Stimulated activated CD8-positive, alpha-beta memory T cell treated with anti-CD3 and anti-CD28 coated beads, Interleukin-4, amount 100 ng/mL, for 4 hours (primary cell): ENCODE results near the gene PRICKLE2.

Experiments
- DNase-seq, 2 donors: peaks; one replicate each; pipeline ENCODE4 v3.0.0-alpha.2; 2020; ENCODE audit warnings: low read depth in 2 of 2, low spot score in 1 of 2

Gene PRICKLE2, protein sequence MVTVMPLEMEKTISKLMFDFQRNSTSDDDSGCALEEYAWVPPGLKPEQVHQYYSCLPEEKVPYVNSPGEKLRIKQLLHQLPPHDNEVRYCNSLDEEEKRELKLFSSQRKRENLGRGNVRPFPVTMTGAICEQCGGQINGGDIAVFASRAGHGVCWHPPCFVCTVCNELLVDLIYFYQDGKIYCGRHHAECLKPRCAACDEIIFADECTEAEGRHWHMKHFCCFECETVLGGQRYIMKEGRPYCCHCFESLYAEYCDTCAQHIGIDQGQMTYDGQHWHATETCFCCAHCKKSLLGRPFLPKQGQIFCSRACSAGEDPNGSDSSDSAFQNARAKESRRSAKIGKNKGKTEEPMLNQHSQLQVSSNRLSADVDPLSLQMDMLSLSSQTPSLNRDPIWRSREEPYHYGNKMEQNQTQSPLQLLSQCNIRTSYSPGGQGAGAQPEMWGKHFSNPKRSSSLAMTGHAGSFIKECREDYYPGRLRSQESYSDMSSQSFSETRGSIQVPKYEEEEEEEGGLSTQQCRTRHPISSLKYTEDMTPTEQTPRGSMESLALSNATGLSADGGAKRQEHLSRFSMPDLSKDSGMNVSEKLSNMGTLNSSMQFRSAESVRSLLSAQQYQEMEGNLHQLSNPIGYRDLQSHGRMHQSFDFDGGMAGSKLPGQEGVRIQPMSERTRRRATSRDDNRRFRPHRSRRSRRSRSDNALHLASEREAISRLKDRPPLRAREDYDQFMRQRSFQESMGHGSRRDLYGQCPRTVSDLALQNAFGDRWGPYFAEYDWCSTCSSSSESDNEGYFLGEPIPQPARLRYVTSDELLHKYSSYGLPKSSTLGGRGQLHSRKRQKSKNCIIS

GRCh38 chr3:64224826-64225610 is at the start of gene PRICKLE2:
Gene PRICKLE2 (minus strand): TSS chr3:64225466. CDS start chr3:64198927, 26,539 bp downstream.
- no peak for DNase-seq

DNA sequence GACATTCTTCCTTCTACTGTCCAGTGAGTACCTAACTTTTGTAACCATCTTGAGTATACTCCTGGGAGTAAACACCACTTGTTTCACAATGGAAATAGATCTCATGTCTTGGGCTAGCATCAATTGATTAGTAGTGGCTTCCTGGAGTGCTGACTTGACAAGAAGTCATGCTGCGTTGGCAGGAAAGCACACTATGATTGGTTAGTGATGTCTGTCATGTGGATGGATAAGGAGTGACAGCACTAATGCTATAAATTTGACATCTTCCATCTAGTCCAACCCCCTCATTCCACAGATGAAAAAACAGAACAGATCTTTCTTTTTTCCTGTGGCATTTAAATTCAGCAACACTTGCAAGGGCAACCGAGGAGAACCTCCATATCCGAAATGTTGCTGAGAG is 47.6 kb upstream of the PRICKLE2 start:
- DNase-seq: no peak

GRCh38 chr3:64272271-64272670 is 47.0 kb upstream of the PRICKLE2 start:
- DNase-seq: no peak

GRCh38 chr3:64271631-64272030 is 46.4 kb upstream of the PRICKLE2 start:
- DNase-seq: no peak

DNA sequence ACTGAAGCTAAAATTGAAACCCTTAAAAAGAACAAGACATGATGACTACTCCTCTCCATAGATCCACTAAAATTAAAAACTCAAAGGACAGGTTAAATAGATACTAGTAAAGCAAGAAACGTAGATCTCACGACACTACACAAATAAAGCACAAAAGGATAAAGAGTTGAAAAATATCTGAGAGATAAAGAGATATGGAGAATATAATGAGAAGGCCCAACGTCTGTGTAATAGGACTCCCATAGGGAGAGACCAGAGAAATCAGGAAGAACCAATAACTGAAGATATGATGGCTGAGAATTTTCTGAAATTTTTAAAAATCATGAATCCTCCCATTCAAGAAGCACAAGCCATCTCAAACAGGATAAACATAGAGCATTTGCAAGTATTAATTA is 45.6 kb upstream of the PRICKLE2 start:
- no peak for DNase-seq

- DNase-seq: no peak
Observed at GRCh38 chr3:64270142-64270865, 45.0 kb upstream of the PRICKLE2 start.

- no peak for DNase-seq
Observed at GRCh38 chr3:64268926-64269325, 43.7 kb upstream of the PRICKLE2 start.

- no peak for DNase-seq
Observed at GRCh38 chr3:64267721-64268604, 42.7 kb upstream of the PRICKLE2 start.

GRCh38 chr3:64266983-64267382 is 41.7 kb upstream of the PRICKLE2 start:
- DNase-seq: no peak

DNA sequence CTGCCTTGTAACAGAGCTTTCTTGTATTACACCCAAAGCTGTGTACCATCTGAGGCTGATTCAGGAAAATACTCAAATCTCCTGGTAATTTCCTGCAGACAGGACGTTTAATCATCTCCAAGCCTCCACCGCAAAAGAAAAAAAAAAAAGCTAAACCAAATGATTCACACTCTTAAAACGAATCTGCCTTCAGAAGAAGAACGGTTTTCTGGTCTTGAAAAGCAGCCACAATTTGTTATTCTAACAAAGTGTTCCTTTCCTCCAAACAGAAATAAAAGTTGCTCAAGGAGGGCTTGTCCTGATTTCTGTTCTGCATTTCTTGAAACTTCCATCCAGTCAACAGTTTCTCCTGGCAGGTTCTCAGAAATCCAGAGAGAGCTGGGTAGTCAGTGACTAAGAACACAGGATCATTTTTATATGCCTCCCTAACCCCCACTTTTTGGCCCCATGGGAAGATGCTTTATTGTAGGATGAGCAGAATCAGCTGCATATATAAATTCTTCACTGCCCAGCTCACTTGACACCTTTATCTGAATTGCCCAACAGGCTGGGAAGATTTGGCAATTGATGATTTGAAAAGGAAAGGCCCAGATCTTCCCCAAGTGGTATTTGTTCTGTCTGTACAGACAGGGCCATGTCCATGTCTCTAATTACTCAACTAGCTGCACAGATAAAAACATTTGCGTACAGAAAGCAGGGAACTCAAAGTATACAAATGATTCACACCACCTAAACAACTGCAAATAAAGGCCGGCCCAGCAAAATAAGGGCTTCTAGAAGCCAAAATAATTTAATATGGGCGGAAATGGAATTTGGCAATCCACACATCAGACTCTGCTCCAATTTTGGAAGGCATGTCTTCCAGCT is 41.0 kb upstream of the PRICKLE2 start:
- DNase-seq: no peak

DNA sequence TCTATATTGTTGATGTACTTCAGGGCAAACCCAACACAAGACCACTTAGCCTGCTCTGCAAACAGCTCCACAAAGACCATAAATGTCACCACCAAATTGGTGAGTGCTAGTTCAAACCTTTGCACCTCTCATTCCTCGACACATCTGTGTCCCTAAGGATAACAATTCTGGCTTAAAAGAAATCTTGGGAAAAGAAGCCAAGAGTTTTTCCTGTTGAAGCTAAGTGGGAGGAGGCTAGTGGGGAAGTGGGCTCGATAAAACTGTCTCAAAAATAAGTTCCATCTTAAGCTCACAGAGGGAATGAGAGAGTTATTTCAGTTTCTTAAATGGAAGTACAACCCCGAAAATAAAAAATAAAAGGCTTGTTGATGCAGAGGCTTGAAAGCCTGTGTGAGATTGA is 40.4 kb upstream of the PRICKLE2 start:
- DNase-seq: no peak

- DNase-seq: no peak
Observed at GRCh38 chr3:64264501-64265109, 39.3 kb upstream of the PRICKLE2 start.

- DNase-seq: no peak
Observed at GRCh38 chr3:64262574-64263114, 37.4 kb upstream of the PRICKLE2 start.

- no peak for DNase-seq
Observed at GRCh38 chr3:64260431-64260830, 35.2 kb upstream of the PRICKLE2 start.

DNA sequence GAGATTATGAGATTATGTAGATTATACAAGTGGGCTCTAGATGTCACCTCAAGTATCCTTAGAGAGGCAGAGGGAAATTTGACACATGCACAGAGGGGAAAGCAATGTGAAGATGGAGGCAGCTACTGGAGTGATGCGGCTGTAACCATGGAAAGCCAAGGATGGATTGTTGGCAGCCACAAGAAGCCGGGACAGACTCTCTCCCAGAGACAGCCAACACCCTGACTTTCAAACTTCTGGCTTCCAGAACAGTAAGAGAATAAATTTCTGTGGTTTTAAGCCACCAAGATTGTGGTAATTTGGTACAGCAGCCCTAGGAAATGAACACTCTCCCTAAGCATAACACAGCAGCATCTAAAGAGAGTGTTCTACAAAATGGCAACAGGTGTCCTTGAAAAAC is 34.4 kb upstream of the PRICKLE2 start:
- DNase-seq: no peak

GRCh38 chr3:64257100-64257755 is 32.0 kb upstream of the PRICKLE2 start:
- no peak for DNase-seq

DNA sequence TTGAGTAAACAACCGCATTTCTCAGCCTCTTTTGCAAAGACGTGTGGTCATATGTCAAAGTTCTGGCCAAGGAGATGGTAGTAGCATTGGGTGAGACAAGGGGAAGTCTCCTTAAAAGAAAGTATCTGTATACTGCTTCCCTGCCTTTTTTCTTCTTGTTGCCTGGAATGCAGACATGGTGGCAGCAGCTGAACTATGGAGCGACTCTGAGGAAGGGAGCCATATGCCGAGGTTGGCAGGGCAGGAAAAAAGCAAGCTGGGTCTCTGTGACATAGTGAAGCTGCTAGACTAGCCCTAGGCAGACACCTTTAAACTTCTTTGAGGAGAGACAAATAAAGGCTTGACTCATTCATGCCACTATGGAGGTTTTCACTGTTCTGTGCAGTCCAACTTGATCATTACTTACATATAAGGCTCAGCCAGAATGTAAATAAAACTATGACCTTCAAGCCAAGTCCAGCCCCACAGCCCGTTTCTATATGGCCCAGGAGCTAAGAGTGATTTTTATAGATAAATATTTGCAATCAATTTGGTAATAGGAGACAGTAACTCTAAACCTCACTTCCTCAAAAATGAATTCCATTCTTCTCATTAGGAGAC is 30.6 kb upstream of the PRICKLE2 start:
- no peak for DNase-seq
